Brain microvascular endothelial cell (primary cell): ENCODE results near the gene MBTPS2.

Source experiments
- DNase-seq: peaks from one replicate; pipeline ENCODE4 v3.0.0-alpha.2; 2020
- H3K27ac ChIP-seq: fragments of 250-450 bp; sonication (Bioruptor Pico); 2 replicates; pipeline ENCODE4 v1.5.1; 2020; ENCODE audit warnings: mild to moderate bottlenecking, moderate library complexity
- H3K27me3 ChIP-seq: fragments of 250-450 bp; sonication (Bioruptor Pico); replicated peaks from 2 replicates; pipeline ENCODE4 v1.5.1; 2020; ENCODE audit warnings: mild to moderate bottlenecking
- H3K36me3 ChIP-seq: fragments of 250-450 bp; sonication (Bioruptor Pico); replicated peaks from 2 replicates; pipeline ENCODE4 v1.5.1; 2020; ENCODE audit warnings: mild to moderate bottlenecking
- H3K4me3 ChIP-seq: 2 replicates; pipeline ENCODE4 v1.5.1; 2011; ENCODE audit warnings: low read depth, mild to moderate bottlenecking, control low read depth, low read length, moderate library complexity
- in situ Hi-C: cut with HindIII; loops from 2 replicates; pipeline ENCODE4 v1.10.0; 2017; ENCODE audit warnings: low sequenced_read_pairs, low pct_ligation_motif_present
- TF ChIP-seq, protein P1 (sequence below): IDR thresholded peaks from 2 replicates; pipeline ENCODE4 v1.5.1; 2011; ENCODE audit warnings: low read depth, mild to moderate bottlenecking, moderate library complexity, low read length, control low read depth, inconsistent platforms; ENCODE audit errors: missing control alignments

Gene MBTPS2

DNA sequence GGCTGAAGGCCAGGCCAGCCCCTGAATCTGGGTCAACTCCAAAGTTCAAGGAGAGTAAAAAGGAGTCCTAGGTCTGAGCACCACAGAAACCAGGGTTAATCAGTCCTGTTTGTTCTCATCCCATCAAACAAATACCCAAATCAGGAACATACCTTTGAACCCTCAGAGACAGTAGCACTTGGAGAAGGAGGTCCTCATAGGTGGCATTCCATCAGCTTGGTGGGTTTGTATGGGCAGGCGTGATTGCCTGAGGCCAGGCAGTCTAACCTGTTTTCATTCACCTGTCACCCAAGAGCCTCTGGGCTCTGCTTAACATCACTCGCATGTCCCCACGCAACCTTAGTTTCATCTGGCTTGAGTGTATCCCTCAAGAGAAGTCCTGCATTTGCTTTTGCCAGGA, 17.5 kb upstream of the MBTPS2 start:
- no peaks in the 10 kb centered on the region for H3K27me3 ChIP-seq
- H3K27ac ChIP-seq = no peak overlapping the region
- no peak for DNase-seq
- TF ChIP-seq, protein P1, sequence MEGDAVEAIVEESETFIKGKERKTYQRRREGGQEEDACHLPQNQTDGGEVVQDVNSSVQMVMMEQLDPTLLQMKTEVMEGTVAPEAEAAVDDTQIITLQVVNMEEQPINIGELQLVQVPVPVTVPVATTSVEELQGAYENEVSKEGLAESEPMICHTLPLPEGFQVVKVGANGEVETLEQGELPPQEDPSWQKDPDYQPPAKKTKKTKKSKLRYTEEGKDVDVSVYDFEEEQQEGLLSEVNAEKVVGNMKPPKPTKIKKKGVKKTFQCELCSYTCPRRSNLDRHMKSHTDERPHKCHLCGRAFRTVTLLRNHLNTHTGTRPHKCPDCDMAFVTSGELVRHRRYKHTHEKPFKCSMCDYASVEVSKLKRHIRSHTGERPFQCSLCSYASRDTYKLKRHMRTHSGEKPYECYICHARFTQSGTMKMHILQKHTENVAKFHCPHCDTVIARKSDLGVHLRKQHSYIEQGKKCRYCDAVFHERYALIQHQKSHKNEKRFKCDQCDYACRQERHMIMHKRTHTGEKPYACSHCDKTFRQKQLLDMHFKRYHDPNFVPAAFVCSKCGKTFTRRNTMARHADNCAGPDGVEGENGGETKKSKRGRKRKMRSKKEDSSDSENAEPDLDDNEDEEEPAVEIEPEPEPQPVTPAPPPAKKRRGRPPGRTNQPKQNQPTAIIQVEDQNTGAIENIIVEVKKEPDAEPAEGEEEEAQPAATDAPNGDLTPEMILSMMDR = no peak
- in situ Hi-C loops = no loop called here
- no peak overlapping the region for H3K4me3 ChIP-seq
- no peaks in the 10 kb centered on the region for H3K36me3 ChIP-seq

DNA sequence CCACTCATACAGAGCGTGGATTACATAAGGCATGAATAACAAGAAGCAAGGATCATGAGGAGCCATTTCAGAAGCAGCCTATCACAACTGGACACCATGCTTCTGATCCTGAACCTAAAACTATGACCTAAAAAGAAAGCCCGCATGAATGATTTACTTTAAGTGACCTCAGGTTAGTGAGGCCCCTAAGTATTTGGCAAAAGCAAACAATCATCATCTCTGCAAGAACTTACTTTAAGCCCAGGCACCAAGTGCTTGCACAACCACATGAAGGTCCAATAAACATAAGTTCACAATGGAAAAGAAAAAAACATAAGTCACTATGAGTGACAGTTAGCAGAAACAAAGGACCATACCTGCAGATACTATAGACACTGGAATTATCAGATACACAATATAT, 7.9 kb upstream of the MBTPS2 start:
- no peak for DNase-seq
- TF ChIP-seq, protein P1 = no peak
- H3K27ac ChIP-seq = no peak overlapping the region
- in situ Hi-C loops = no loop called here
- no peaks in the 10 kb centered on the region for H3K36me3 ChIP-seq
- no peaks in the 10 kb centered on the region for H3K27me3 ChIP-seq
- H3K4me3 ChIP-seq = no peak overlapping the region

DNA sequence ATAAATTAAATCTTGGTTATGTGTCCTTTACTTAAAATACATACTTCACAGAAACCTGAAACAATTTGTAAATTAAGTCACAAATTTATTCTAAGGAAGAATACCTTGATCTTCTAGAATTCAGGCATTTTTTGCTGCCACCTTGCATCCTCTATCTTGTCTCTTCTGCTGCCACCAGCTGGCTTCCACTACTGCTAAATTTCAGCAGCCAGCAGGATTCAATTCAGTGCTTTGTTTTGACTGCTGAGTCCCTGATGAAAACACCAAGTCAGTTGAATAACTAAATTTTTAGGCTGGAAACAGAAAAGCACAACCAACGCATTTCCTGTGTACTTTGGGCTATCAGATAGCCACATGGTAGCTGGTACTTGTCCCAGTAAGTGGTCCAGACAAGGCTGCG, 2.4 kb upstream of the MBTPS2 start:
- Histone ChIP-seq H3K27ac (no peak overlapping the region), H3K4me3 (no peak overlapping the region), H3K36me3 (no peaks in the 10 kb centered on the region), H3K27me3 (no peaks in the 10 kb centered on the region)
- TF ChIP-seq, protein P1 = no peak
- in situ Hi-C loops = no loop called here
- DNase-seq = no peak

DNA sequence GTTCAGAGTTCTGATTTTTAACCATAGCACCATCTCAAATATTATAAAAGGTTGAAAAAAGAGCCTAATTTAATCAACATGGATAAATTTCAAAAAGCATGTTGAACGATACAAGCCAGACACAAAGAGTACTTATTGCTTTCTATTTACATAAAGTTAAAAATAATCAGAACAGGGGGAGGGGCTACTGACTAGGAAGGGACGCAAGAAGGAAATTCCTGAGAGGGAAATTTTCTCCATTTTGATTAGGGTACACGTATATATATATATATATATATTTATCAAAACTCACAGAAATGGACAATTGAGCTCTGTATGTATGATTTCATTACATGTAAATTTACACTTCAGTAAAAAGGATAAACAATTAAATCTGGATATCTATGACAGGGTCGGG, 482 bp upstream of the MBTPS2 start:
- no peaks in the 10 kb centered on the region for H3K36me3 ChIP-seq
- in situ Hi-C loops = no loop called here
- H3K4me3 ChIP-seq = peak overlapping the region; percentile 78
- peak overlapping the region; percentile 76 for H3K27ac ChIP-seq
- TF ChIP-seq, protein P1 = no peak
- no peak for DNase-seq
- H3K27me3 ChIP-seq = no peaks in the 10 kb centered on the region

DNA sequence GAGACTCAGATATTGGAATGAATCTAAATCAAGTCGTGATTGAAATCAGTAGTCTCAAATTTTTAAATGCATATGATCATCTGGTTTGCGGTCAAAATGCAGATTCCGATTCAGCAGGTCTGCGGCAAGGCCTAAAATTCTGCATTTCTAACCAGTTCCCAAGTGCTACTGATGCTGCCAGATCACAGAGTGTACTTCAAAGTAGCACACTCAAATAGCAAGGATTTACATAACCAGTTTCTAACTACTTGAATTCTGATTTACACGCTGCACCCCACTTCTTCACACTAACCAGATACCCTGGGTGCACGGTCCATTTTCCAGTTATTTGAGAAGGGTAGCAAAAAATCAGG, 752 bp downstream of the MBTPS2 start:
- DNase-seq = no peak
- no peaks in the 10 kb centered on the region for H3K27me3 ChIP-seq
- TF ChIP-seq, protein P1 = no peak
- no peaks in the 10 kb centered on the region for H3K36me3 ChIP-seq
- in situ Hi-C loops = no loop called here
- peak overlapping the region; percentile 78 for H3K4me3 ChIP-seq
- H3K27ac ChIP-seq = peak overlapping the region; percentile 76

DNA sequence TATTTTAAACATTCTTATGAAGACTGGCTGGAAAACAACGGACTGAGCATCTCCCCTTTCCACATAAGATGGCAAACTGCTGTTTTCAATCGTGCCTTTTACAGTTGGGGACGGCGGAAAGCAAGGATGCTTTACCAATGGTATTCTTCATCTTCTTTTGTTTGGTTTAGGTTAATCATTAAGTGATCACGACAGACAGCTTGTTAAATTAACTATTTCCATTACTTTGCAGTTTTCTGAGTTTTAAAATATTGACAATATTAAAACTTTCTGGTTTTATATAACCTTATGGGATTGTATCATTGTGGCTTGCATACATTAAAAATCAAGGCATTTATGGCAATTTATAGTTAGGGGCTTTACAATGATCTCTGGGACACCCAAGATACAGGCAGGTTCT, 3.8 kb downstream of the MBTPS2 start:
- in situ Hi-C loops = no loop called here
- no peak for DNase-seq
- Histone ChIP-seq H3K27me3 (no peaks in the 10 kb centered on the region), H3K36me3 (no peaks in the 10 kb centered on the region), H3K27ac (no peak overlapping the region), H3K4me3 (no peak overlapping the region)
- TF ChIP-seq, protein P1 = no peak
